CD4-positive, alpha-beta T cell (primary cell): ENCODE measurements around the gene NCKAP5. TPM values are rescaled to one million over a fixed set of nuclear protein-coding genes. Genes with fewer than 3 reads are reported as not detected.

Experiments
- ATAC-seq: fragments of 200-7000 bp; cut with Tn5 transposase; one replicate; pipeline ENCODE4 v1.10.0; 2022; ENCODE audit warnings: mild to moderate bottlenecking; ENCODE audit not compliant: poor library complexity
- CTCF ChIA-PET: fragments of 350-600 bp; sonication (Branson Sonifier 250); formaldehyde crosslinking; loops from one replicate; lab custom pipeline; 2021; ENCODE audit warnings: antibody characterized with exemption, inconsistent platforms; lab: Charles Lee
- POLR2A ChIA-PET: fragments of 350-600 bp; sonication (Branson Sonifier 250); formaldehyde crosslinking; loops from one replicate; lab custom pipeline; 2021; ENCODE audit warnings: antibody characterized with exemption, inconsistent platforms; lab: Charles Lee
- DNase-seq, 14 experiments: peaks; one replicate each; pipeline ENCODE4 v3.0.0-alpha.2; 2013 to 2020; ENCODE audit warnings: mixed read lengths in 2 of 14
- H3K27ac ChIP-seq, 2 donors: one replicate each; pipeline versions ENCODE4 v1.5.1 to v1.7.0; 2013; ENCODE audit warnings: low read length in 2 of 2, low read depth in 1 of 2, mild to moderate bottlenecking in 1 of 2
- H3K27me3 ChIP-seq, 2 experiments: 1 replicate in 1 of 2; 2 replicates in 1 of 2; pipeline versions ENCODE4 v1.6.1 to v1.7.0; 2013; ENCODE audit warnings: low read length in 2 of 2, control low read depth in 1 of 2, mild to moderate bottlenecking in 1 of 2, moderate library complexity in 1 of 2; ENCODE audit not compliant: insufficient read depth in 2 of 2, control insufficient read depth in 1 of 2
- H3K36me3 ChIP-seq: one replicate; pipeline ENCODE4 v1.6.1; 2013; ENCODE audit warnings: low read length, control low read depth; ENCODE audit not compliant: insufficient read depth
- H3K4me1 ChIP-seq: one replicate; pipeline ENCODE4 v1.6.1; 2013; ENCODE audit warnings: low read length, control low read depth; ENCODE audit not compliant: insufficient read depth
- H3K4me3 ChIP-seq: one replicate; pipeline ENCODE4 v1.5.1; 2013; ENCODE audit warnings: mild to moderate bottlenecking, low read length, moderate library complexity
- H3K9me3 ChIP-seq, 2 experiments: 1 replicate in 1 of 2; 2 replicates in 1 of 2; pipeline versions ENCODE4 v1.6.1 to v1.7.0; 2013; ENCODE audit warnings: low read length in 2 of 2, mild to moderate bottlenecking in 2 of 2, control low read depth in 1 of 2, moderate library complexity in 1 of 2; ENCODE audit not compliant: control insufficient read depth in 1 of 2, insufficient read depth in 1 of 2
- H3K27ac Mint-ChIP-seq: one replicate; pipeline ENCODE4 v1.8.0; 2020; ENCODE audit warnings: mixed read lengths
- H3K27me3 Mint-ChIP-seq: one replicate; pipeline ENCODE4 v1.8.0; 2021; ENCODE audit warnings: mixed read lengths
- H3K36me3 Mint-ChIP-seq: one replicate; pipeline ENCODE4 v1.8.0; 2021; ENCODE audit warnings: low read depth, mixed read lengths
- H3K4me1 Mint-ChIP-seq: one replicate; pipeline ENCODE4 v1.8.0; 2021; ENCODE audit warnings: low read depth, mixed read lengths
- H3K4me3 Mint-ChIP-seq: one replicate; pipeline ENCODE4 v1.8.0; 2020; ENCODE audit warnings: mild to moderate bottlenecking, mixed read lengths
- H3K9me3 Mint-ChIP-seq: one replicate; pipeline ENCODE4 v1.8.0; 2020; ENCODE audit warnings: mixed read lengths
- CTCF ChIP-seq: fragments of 200-600 bp; IDR thresholded peaks from one replicate; pipeline ENCODE4 v1.8.0; 2022; ENCODE audit warnings: antibody characterized with exemption, mild to moderate bottlenecking
- intact Hi-C, 2 experiments: fragments of 100-400 bp; cut with DNase I in 1 of 2; cut with micrococcal nuclease in 1 of 2; formaldehyde crosslinking; loops; one replicate each; pipeline versions ENCODE4 v1.15.1 to v1.9.0; 2023 to 2025; cut with DNase I, micrococcal nuclease
- total RNA-seq, 174 experiments: library from RNA in 2 of 174; stranded (reverse) in 2 of 174; gene quantifications; one replicate each; pipeline ENCODE4 v1.2.3 and lab custom pipeline; 2021 to 2026

The NCKAP5 gene
- total RNA-seq, 2 experiments from 2014 or later = not detected

GRCh38 chr2:133526530-133527300, 41.5 kb downstream of the NCKAP5 start:
- no peak for TF ChIP-seq CTCF
- no peaks in the 10 kb centered on the region for H3K36me3 Mint-ChIP-seq
- H3K4me1 ChIP-seq = no peaks in the 10 kb centered on the region
- H3K4me3 Mint-ChIP-seq = no peak overlapping the region
- no peaks in the 10 kb centered on the region for H3K36me3 ChIP-seq
- CTCF ChIA-PET = no interaction called here
- no peak overlapping the region for H3K4me3 ChIP-seq
- H3K27me3 ChIP-seq = no peaks in the 10 kb centered on the region
- no peak for ATAC-seq
- DNase-seq = no peak
- no peaks in the 10 kb centered on the region for H3K4me1 Mint-ChIP-seq
- no peaks in the 10 kb centered on the region for H3K9me3 ChIP-seq
- H3K27me3 Mint-ChIP-seq = no peaks in the 10 kb centered on the region
- intact Hi-C loops = no loop called here
- no peak overlapping the region for H3K27ac Mint-ChIP-seq
- H3K9me3 Mint-ChIP-seq = no peaks in the 10 kb centered on the region
- POLR2A ChIA-PET = no interaction called here
- no peak overlapping the region for H3K27ac ChIP-seq

- POLR2A ChIA-PET = no interaction called here
- Histone ChIP-seq H3K36me3 (no peaks in the 10 kb centered on the region), H3K27me3 (no peaks in the 10 kb centered on the region), H3K9me3 (no peaks in the 10 kb centered on the region), H3K27ac (no peak overlapping the region), H3K4me3 (no peak overlapping the region), H3K4me1 (no peaks in the 10 kb centered on the region)
- no peaks in the 10 kb centered on the region for H3K36me3 Mint-ChIP-seq
- no peak for TF ChIP-seq CTCF
- ATAC-seq (no peak), DNase-seq (no peak)
- CTCF ChIA-PET = no interaction called here
- H3K4me1 Mint-ChIP-seq = no peaks in the 10 kb centered on the region
- intact Hi-C loops = no loop called here
- H3K27ac Mint-ChIP-seq = no peak overlapping the region
- H3K27me3 Mint-ChIP-seq = no peaks in the 10 kb centered on the region
- no peak overlapping the region for H3K4me3 Mint-ChIP-seq
- no peaks in the 10 kb centered on the region for H3K9me3 Mint-ChIP-seq
Observed at GRCh38 chr2:133525613-133526529, 42.4 kb downstream of the NCKAP5 start.

- no peaks in the 10 kb centered on the region for H3K27me3 Mint-ChIP-seq
- no peaks in the 10 kb centered on the region for H3K36me3 ChIP-seq
- intact Hi-C loops = no loop called here
- POLR2A ChIA-PET = no interaction called here
- no peaks in the 10 kb centered on the region for H3K27me3 ChIP-seq
- no peaks in the 10 kb centered on the region for H3K36me3 Mint-ChIP-seq
- no peak overlapping the region for H3K4me3 ChIP-seq
- no peak for TF ChIP-seq CTCF
- H3K27ac Mint-ChIP-seq = no peak overlapping the region
- no peak overlapping the region for H3K27ac ChIP-seq
- DNase-seq = no peak
- H3K4me1 Mint-ChIP-seq = no peaks in the 10 kb centered on the region
- H3K9me3 Mint-ChIP-seq = no peaks in the 10 kb centered on the region
- no peaks in the 10 kb centered on the region for H3K9me3 ChIP-seq
- no peak for ATAC-seq
- CTCF ChIA-PET = no interaction called here
- no peak overlapping the region for H3K4me3 Mint-ChIP-seq
- no peaks in the 10 kb centered on the region for H3K4me1 ChIP-seq
Observed at GRCh38 chr2:133525090-133525489, 43.2 kb downstream of the NCKAP5 start.
